HepG2 (cell line): ENCODE data around the gene TMEM106B. TPM values are rescaled to one million over a fixed set of nuclear protein-coding genes. Genes with fewer than 3 reads are reported as not detected.

Experiments used
- MEIS2 ChIP-seq: sonication (generic); formaldehyde crosslinking; IDR thresholded peaks from 2 replicates; pipeline ENCODE4 v1.9.0; 2021; ENCODE audit warnings: mild to moderate bottlenecking, missing genetic modification reagents
- MZF1 ChIP-seq: sonication (generic); formaldehyde crosslinking; IDR thresholded peaks from 2 replicates; pipeline ENCODE4 v1.8.1; 2023; ENCODE audit warnings: mild to moderate bottlenecking, missing genetic modification reagents, borderline replicate concordance
- NFIB ChIP-seq: sonication (generic); formaldehyde crosslinking; IDR thresholded peaks from 2 replicates; pipeline ENCODE4 v1.9.0; 2021; ENCODE audit warnings: missing genetic modification reagents, mild to moderate bottlenecking, borderline replicate concordance
- PLRG1 ChIP-seq: fragments of 450-650 bp; conservative IDR thresholded peaks from 2 replicates; pipeline ENCODE4 v1.6.1; 2016
- PPARG ChIP-seq: conservative IDR thresholded peaks from 2 replicates; pipeline ENCODE4 v1.6.1; 2016; ENCODE audit warnings: missing biosample characterization, missing genetic modification reagents
- SOX6 ChIP-seq, 2 experiments: fragments of 450-650 bp in 1 of 2; sonication (generic) in 1 of 2; formaldehyde crosslinking in 1 of 2; IDR thresholded peaks; 2 replicates each; pipeline versions ENCODE4 v1.4.0 to v1.6.1; 2017 to 2020; ENCODE audit warnings: antibody characterized with exemption in 1 of 2, mild to moderate bottlenecking in 1 of 2, missing genetic modification reagents in 1 of 2
- SSRP1 ChIP-seq: IDR thresholded peaks from 2 replicates; pipeline ENCODE4 v1.6.1; 2016; ENCODE audit warnings: control low read depth
- STAG1 ChIP-seq: sonication (generic); formaldehyde crosslinking; IDR thresholded peaks from 2 replicates; pipeline ENCODE4 v1.4.0; 2020; ENCODE audit warnings: missing genetic modification reagents
- THAP11 ChIP-seq: IDR thresholded peaks from 2 replicates; pipeline ENCODE4 v1.6.1; 2016; ENCODE audit warnings: missing biosample characterization, missing genetic modification reagents
- ZBTB3 ChIP-seq: sonication (generic); formaldehyde crosslinking; IDR thresholded peaks from 2 replicates; pipeline ENCODE4 v1.4.0; 2020; ENCODE audit warnings: low read depth, mild to moderate bottlenecking, moderate library complexity, missing genetic modification reagents, borderline replicate concordance
- ZIK1 ChIP-seq: sonication (generic); formaldehyde crosslinking; IDR thresholded peaks from 2 replicates; pipeline ENCODE4 v1.5.0; 2020; ENCODE audit warnings: mild to moderate bottlenecking, low read depth, missing genetic modification reagents, borderline replicate concordance
- ZMAT3 ChIP-seq: sonication (generic); formaldehyde crosslinking; conservative IDR thresholded peaks from 2 replicates; pipeline ENCODE4 v1.7.0; 2021; ENCODE audit warnings: missing genetic modification reagents
- ZMYM2 ChIP-seq: sonication (generic); formaldehyde crosslinking; IDR thresholded peaks from 2 replicates; pipeline ENCODE4 v1.8.0; 2022; ENCODE audit warnings: mild to moderate bottlenecking, missing genetic modification reagents
- ZNF572 ChIP-seq: sonication (generic); formaldehyde crosslinking; IDR thresholded peaks from 2 replicates; pipeline ENCODE4 v1.5.1; 2020; ENCODE audit warnings: mild to moderate bottlenecking, missing genetic modification reagents
- ZNF768 ChIP-seq: sonication (generic); formaldehyde crosslinking; IDR thresholded peaks from 2 replicates; pipeline ENCODE4 v1.4.0; 2020; ENCODE audit warnings: missing genetic modification reagents
- ZNF782 ChIP-seq: sonication (generic); formaldehyde crosslinking; IDR thresholded peaks from 2 replicates; pipeline ENCODE4 v1.4.0; 2020; ENCODE audit warnings: missing genetic modification reagents, mild to moderate bottlenecking, borderline replicate concordance
- ZNF883 ChIP-seq: sonication (generic); formaldehyde crosslinking; IDR thresholded peaks from 2 replicates; pipeline ENCODE4 v1.5.1; 2020; ENCODE audit warnings: mild to moderate bottlenecking, missing genetic modification reagents; ENCODE audit errors: not compliant biosample characterization
- polyA plus RNA-seq, 8 experiments: library from polyadenylated mRNA; depleted of rRNA in 3 of 8; stranded (reverse) in 7 of 8; unstranded in 1 of 8; fragments of >200 nt; fragmentation: Illumina TruSeq in 4 of 8; extraction: Trizol in 4 of 8; gene quantifications; 2 replicates each; pipeline versions ENCODE4 v1.2.1 to v1.2.3, GENCODE V29; 2011 to 2016; ENCODE audit warnings: low read depth in 4 of 8, missing spikeins in 1 of 8, mixed read lengths in 1 of 8; ENCODE audit not compliant: insufficient read depth in 1 of 8
- total RNA-seq, 5 experiments: library from RNA; depleted of rRNA; stranded (reverse); fragments of >200 nt; fragmentation: Illumina TruSeq; extraction: Trizol; gene quantifications; 2 replicates each; pipeline ENCODE4 v1.2.3, GENCODE V29; 2016; ENCODE audit warnings: low read depth in 1 of 5
- TF ChIP-seq, protein P1 (sequence below): sonication (generic); formaldehyde crosslinking; IDR thresholded peaks from 2 replicates; pipeline ENCODE4 v1.4.0; 2020; ENCODE audit warnings: missing genetic modification reagents
- TF ChIP-seq, protein P2 (sequence below): sonication (generic); formaldehyde crosslinking; conservative IDR thresholded peaks from 2 replicates; pipeline ENCODE4 v1.4.0; 2020; ENCODE audit warnings: missing genetic modification reagents
- TF ChIP-seq, protein P3 (sequence below): sonication (generic); formaldehyde crosslinking; IDR thresholded peaks from 2 replicates; pipeline ENCODE4 v1.4.0; 2020; ENCODE audit warnings: missing genetic modification reagents

TMEM106B gene
- total and polyA plus RNA-seq, 2 of the 13 experiments (the other 11 are each of a cell fraction or from before 2014, with no cell fraction given), result 16.8 to 25.1 TPM

DNA sequence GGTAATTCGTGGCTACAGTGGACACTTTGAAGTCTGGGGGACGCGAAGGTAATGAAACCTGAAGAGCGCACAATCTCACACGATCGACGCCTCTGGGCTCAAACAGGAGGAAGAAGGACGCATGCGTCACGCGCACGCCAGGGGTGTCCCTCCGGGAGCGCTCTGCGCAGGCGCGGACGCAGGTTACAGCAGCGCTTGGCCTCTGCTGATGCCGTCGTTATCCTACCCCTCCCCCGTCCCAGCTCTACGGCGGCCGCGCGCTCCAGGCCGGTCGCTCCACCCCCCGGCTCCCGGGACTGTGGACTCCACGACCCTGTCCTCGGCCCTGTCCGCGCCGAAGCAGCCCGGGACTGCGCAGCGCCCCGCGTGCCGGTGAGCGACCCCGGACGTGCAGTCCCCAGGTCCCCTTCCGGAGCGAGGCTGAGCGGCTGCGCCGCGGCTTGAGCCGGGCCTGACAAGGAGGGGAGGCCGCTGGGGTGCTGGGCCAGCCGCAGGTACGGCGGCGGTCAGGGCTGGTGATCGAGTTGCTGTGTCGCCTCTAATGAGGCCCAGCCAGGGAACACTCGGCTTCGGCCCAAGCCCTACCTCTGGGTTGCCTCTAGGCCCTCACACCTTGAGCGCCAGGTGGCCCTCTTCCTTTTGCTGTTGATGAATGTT lies at the start of gene TMEM106B (continued):
- TF ChIP-seq PLRG1 (no peak), ZNF572 (no peak; the same call in 1 of the 2 replicates), ZBTB3 (CRISPR knock-in tag) (0 out of 2 replicates have a peak, but pooled peaks have one; percentile 88), SSRP1 (CRISPR knock-in tag) (no peak), ZNF782 (CRISPR knock-in tag) (peak; percentile 97), ZIK1 (CRISPR knock-in tag) (peak; percentile 95), NFIB (peak; percentile 49; the same call in 1 of the 2 replicates), MZF1 (CRISPR knock-in tag) (0 out of 2 replicates have a peak, but pooled peaks have one; percentile 53), THAP11 (CRISPR knock-in tag) (peak; percentile 84), ZMAT3 (CRISPR knock-in tag) (peak; percentile 99), STAG1 (CRISPR knock-in tag) (peak; percentile 22; the same call in 1 of the 2 replicates), MEIS2 (CRISPR knock-in tag) (peak; percentile 95), SOX6 (IDR thresholded peaks at IDR 0.05) (no peak), SOX6 (CRISPR knock-in tag; IDR thresholded peaks at IDR 0.05) (peak; percentile 79), ZNF768 (peak; percentile 88; the same call in 1 of the 2 replicates), PPARG (CRISPR knock-in tag) (peak; percentile 44), ZNF883 (CRISPR knock-in tag) (peak; percentile 99), ZMYM2 (peak; percentile 76; the same call in 1 of the 2 replicates)
- TF ChIP-seq, protein P1, sequence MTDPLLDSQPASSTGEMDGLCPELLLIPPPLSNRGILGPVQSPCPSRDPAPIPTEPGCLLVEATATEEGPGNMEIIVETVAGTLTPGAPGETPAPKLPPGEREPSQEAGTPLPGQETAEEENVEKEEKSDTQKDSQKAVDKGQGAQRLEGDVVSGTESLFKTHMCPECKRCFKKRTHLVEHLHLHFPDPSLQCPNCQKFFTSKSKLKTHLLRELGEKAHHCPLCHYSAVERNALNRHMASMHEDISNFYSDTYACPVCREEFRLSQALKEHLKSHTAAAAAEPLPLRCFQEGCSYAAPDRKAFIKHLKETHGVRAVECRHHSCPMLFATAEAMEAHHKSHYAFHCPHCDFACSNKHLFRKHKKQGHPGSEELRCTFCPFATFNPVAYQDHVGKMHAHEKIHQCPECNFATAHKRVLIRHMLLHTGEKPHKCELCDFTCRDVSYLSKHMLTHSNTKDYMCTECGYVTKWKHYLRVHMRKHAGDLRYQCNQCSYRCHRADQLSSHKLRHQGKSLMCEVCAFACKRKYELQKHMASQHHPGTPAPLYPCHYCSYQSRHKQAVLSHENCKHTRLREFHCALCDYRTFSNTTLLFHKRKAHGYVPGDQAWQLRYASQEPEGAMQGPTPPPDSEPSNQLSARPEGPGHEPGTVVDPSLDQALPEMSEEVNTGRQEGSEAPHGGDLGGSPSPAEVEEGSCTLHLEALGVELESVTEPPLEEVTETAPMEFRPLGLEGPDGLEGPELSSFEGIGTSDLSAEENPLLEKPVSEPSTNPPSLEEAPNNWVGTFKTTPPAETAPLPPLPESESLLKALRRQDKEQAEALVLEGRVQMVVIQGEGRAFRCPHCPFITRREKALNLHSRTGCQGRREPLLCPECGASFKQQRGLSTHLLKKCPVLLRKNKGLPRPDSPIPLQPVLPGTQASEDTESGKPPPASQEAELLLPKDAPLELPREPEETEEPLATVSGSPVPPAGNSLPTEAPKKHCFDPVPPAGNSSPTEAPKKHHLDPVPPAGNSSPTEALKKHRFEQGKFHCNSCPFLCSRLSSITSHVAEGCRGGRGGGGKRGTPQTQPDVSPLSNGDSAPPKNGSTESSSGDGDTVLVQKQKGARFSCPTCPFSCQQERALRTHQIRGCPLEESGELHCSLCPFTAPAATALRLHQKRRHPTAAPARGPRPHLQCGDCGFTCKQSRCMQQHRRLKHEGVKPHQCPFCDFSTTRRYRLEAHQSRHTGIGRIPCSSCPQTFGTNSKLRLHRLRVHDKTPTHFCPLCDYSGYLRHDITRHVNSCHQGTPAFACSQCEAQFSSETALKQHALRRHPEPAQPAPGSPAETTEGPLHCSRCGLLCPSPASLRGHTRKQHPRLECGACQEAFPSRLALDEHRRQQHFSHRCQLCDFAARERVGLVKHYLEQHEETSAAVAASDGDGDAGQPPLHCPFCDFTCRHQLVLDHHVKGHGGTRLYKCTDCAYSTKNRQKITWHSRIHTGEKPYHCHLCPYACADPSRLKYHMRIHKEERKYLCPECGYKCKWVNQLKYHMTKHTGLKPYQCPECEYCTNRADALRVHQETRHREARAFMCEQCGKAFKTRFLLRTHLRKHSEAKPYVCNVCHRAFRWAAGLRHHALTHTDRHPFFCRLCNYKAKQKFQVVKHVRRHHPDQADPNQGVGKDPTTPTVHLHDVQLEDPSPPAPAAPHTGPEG (CRISPR knock-in tag), result peak; percentile 77; the same call in 1 of the 2 replicates
- TF ChIP-seq, protein P2, sequence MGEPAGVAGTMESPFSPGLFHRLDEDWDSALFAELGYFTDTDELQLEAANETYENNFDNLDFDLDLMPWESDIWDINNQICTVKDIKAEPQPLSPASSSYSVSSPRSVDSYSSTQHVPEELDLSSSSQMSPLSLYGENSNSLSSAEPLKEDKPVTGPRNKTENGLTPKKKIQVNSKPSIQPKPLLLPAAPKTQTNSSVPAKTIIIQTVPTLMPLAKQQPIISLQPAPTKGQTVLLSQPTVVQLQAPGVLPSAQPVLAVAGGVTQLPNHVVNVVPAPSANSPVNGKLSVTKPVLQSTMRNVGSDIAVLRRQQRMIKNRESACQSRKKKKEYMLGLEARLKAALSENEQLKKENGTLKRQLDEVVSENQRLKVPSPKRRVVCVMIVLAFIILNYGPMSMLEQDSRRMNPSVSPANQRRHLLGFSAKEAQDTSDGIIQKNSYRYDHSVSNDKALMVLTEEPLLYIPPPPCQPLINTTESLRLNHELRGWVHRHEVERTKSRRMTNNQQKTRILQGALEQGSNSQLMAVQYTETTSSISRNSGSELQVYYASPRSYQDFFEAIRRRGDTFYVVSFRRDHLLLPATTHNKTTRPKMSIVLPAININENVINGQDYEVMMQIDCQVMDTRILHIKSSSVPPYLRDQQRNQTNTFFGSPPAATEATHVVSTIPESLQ, result no peak
- TF ChIP-seq, protein P3, sequence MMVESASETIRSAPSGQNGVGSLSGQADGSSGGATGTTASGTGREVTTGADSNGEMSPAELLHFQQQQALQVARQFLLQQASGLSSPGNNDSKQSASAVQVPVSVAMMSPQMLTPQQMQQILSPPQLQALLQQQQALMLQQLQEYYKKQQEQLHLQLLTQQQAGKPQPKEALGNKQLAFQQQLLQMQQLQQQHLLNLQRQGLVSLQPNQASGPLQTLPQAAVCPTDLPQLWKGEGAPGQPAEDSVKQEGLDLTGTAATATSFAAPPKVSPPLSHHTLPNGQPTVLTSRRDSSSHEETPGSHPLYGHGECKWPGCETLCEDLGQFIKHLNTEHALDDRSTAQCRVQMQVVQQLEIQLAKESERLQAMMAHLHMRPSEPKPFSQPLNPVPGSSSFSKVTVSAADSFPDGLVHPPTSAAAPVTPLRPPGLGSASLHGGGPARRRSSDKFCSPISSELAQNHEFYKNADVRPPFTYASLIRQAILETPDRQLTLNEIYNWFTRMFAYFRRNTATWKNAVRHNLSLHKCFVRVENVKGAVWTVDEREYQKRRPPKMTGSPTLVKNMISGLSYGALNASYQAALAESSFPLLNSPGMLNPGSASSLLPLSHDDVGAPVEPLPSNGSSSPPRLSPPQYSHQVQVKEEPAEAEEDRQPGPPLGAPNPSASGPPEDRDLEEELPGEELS (CRISPR knock-in tag), result peak; percentile 54
